K562 (cell line): ENCODE data around the gene RCOR1. TPM values are rescaled to one million over a fixed set of nuclear protein-coding genes. Genes with fewer than 3 reads are reported as not detected.
A peak's percentile ranks its signal among the peaks of the same experiment; 100 is the strongest.

ENCODE experiments used
- E2F4 ChIP-seq: sonication (generic); formaldehyde crosslinking; IDR thresholded peaks from 2 replicates; pipeline ENCODE4 v1.8.0; 2022; ENCODE audit warnings: mild to moderate bottlenecking, low read depth, missing genetic modification reagents
- FOXO4 ChIP-seq: fragments of 450-650 bp; formaldehyde crosslinking; IDR thresholded peaks from 2 replicates; pipeline ENCODE4 v1.4.0; 2020; ENCODE audit warnings: mild to moderate bottlenecking, moderate library complexity
- GATAD2A ChIP-seq: fragments of 450-650 bp; IDR thresholded peaks from 2 replicates; pipeline ENCODE4 v1.6.1; 2017
- HIVEP1 ChIP-seq: fragments of 250-450 bp; sonication (Bioruptor Pico); IDR thresholded peaks from 2 replicates; pipeline ENCODE4 v1.4.0; 2020; ENCODE audit warnings: mild to moderate bottlenecking
- HOXB6 ChIP-seq: fragments of 250-450 bp; sonication (Bioruptor Pico); IDR thresholded peaks from 2 replicates; pipeline ENCODE4 v1.5.1; 2022; ENCODE audit warnings: mild to moderate bottlenecking, borderline replicate concordance
- MCM2 ChIP-seq: fragments of 450-650 bp; IDR thresholded peaks from 2 replicates; pipeline ENCODE4 v1.6.1; 2017; ENCODE audit warnings: low read depth, mild to moderate bottlenecking
- NBN ChIP-seq: fragments of 450-650 bp; IDR thresholded peaks from 2 replicates; pipeline ENCODE4 v1.6.1; 2016; ENCODE audit warnings: low read depth, mild to moderate bottlenecking
- NR1H2 ChIP-seq: sonication (generic); formaldehyde crosslinking; IDR thresholded peaks from 2 replicates; pipeline ENCODE4 v1.4.0; 2020; ENCODE audit warnings: mild to moderate bottlenecking, missing genetic modification reagents
- NR4A1 ChIP-seq, 2 experiments: fragments of 250-450 bp in 1 of 2; fragments of 450-650 bp in 1 of 2; sonication (Bioruptor Pico) in 1 of 2; IDR thresholded peaks; 2 replicates each; pipeline versions ENCODE4 v1.4.0 to v1.6.1; 2016 to 2020; ENCODE audit warnings: mild to moderate bottlenecking in 2 of 2, missing compliant biosample characterization in 1 of 2, missing genetic modification characterization in 1 of 2, moderate library complexity in 1 of 2
- POLR2B ChIP-seq: fragments of 450-650 bp; IDR thresholded peaks from 2 replicates; pipeline ENCODE4 v1.6.1; 2018; ENCODE audit warnings: low read depth; ENCODE audit not compliant: partially characterized antibody
- SAFB ChIP-seq: fragments of 200-400 bp; formaldehyde crosslinking; IDR thresholded peaks from 2 replicates; pipeline ENCODE4 v1.6.1; 2017; ENCODE audit warnings: low read depth, low read length, borderline replicate concordance
- SRSF7 ChIP-seq: fragments of 200-400 bp; formaldehyde crosslinking; optimal IDR thresholded peaks from 2 replicates; pipeline ENCODE3; 2017; ENCODE audit warnings: mild to moderate bottlenecking, low read depth, low read length
- TAF15 ChIP-seq: fragments of 200-400 bp; formaldehyde crosslinking; IDR thresholded peaks from 2 replicates; pipeline ENCODE4 v1.6.1; 2017; ENCODE audit warnings: mild to moderate bottlenecking, low read depth, low read length, moderate library complexity
- TBL1XR1 ChIP-seq, 2 experiments: IDR thresholded peaks; 2 replicates each; pipeline ENCODE4 v1.6.1; 2012; ENCODE audit warnings: improper control_type of control experiment in 2 of 2, low read length in 2 of 2, mild to moderate bottlenecking in 1 of 2
- TRIM24 ChIP-seq, 2 experiments: fragments of 450-650 bp; IDR thresholded peaks; 2 replicates each; pipeline ENCODE4 v1.6.1; 2016
- TSC22D4 ChIP-seq: fragments of 450-650 bp; IDR thresholded peaks from 2 replicates; pipeline ENCODE4 v1.6.1; 2016; ENCODE audit warnings: missing genetic modification characterization, missing biosample characterization, control low read depth
- YY1 ChIP-seq, 3 experiments: IDR thresholded peaks; 2 replicates each; pipeline ENCODE4 v1.6.1; 2011; ENCODE audit warnings: low read length in 2 of 3, mild to moderate bottlenecking in 2 of 3, moderate library complexity in 2 of 3, borderline replicate concordance in 1 of 3, control low read depth in 1 of 3, low read depth in 1 of 3; ENCODE audit not compliant: insufficient read depth in 3 of 3, insufficient replicate concordance in 2 of 3, control insufficient read depth in 1 of 3, insufficient read length in 1 of 3; ENCODE audit errors: extremely low read depth in 1 of 3
- ZNF347 ChIP-seq: fragments of 450-650 bp; formaldehyde crosslinking; IDR thresholded peaks from 2 replicates; pipeline ENCODE4 v1.4.0; 2020; ENCODE audit warnings: low read depth, mild to moderate bottlenecking, moderate library complexity
- ZNF507 ChIP-seq: conservative IDR thresholded peaks from 2 replicates; pipeline ENCODE4 v1.6.1; 2017; ENCODE audit warnings: missing genetic modification characterization, missing compliant biosample characterization
- ZNF75A ChIP-seq: fragments of 450-650 bp; formaldehyde crosslinking; IDR thresholded peaks from 2 replicates; pipeline ENCODE4 v1.4.0; 2020; ENCODE audit warnings: mild to moderate bottlenecking
- polyA plus RNA-seq, 8 experiments: library from polyadenylated mRNA; depleted of rRNA in 4 of 8; stranded (reverse) in 5 of 8; unstranded in 3 of 8; fragments of >200 nt; fragmentation: Nextera tagmentation in 2 of 8; fragmentation: Illumina TruSeq in 1 of 8; extraction: Ambion mirVana in 2 of 8; extraction: Trizol in 1 of 8; gene quantifications; 2 replicates each; pipeline versions ENCODE4 v1.2.1 to v1.2.3, GENCODE V29; 2011 to 2014; ENCODE audit warnings: inconsistent platforms in 1 of 8, missing spikeins in 1 of 8
- total RNA-seq, 7 experiments: library from RNA; depleted of rRNA in 6 of 7; stranded (reverse); fragments of >200 nt in 6 of 7; fragmentation: Illumina TruSeq in 2 of 7; extraction: Trizol in 2 of 7; gene quantifications; 2 replicates each; pipeline versions ENCODE4 v1.2.1 to v1.2.3, GENCODE V29; 2011 to 2021; ENCODE audit warnings: low replicate concordance in 1 of 7
- TF ChIP-seq, protein P1 (sequence below): sonication (generic); formaldehyde crosslinking; IDR thresholded peaks from 2 replicates; pipeline ENCODE4 v1.4.0; 2020; ENCODE audit warnings: mild to moderate bottlenecking, missing genetic modification reagents

RCOR1 gene
- total and polyA plus RNA-seq, 9 of the 15 experiments (the other 6 are each of a cell fraction or from before 2014, with no cell fraction given), result 8.5 to 47.9 (median 20.9) TPM

DNA sequence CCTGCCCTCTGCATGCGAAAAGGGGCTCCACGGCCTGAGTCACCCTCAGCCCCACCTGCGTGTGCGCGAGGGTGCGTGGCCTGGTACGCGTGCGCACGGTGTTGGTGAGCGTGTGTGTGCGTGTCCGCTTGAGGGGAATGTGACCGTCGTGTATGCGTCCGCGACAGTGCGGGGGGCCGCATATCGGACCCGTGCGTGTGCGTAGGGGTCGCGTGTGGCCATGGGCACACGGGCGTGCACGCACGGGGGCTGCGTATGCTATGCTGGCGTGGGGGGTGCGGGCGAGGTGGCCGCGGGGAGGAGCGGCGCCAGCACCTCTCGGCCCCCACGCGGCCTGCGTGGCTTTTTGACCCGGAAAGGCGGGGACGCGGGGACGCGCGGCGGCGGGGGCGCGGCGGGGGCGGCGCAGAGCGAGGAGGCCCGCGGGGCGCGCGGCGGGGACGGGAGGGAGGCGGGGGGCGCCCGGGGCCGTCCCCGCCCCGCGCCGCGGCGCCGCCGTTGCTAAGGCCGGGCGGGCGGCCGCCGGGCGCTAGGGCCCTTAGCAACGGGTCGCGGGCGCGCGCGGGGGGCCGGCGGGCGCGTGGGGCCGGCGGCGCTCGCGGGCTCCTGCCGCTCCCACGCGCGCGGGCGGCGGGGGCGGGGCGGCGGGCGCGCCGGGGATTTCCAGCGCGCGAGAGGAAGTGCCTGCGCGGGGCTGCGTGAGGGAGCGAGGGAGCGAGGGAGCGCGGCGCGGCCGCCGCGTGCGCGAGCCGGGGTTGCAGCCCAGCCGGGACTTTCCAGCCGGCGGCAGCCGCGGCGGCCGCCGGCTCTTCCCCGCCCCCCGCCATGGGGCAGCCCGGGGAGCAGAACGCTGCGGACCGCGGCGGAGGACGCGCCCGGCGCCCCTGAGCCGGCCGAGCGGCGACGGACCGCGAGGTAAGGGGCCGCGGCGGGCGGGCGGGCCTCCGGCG is 184.6 kb downstream of the RCOR1 start, which contains the start of gene TRAF3 (continued):
- TF ChIP-seq TAF15, result no peak
- TF ChIP-seq ZNF507 (tag), result no peak
- peak; percentile 67; the same call in 1 of the 2 replicates for TF ChIP-seq GATAD2A
- TF ChIP-seq FOXO4 (CRISPR knock-in tag), result no peak
- TF ChIP-seq NR4A1 (CRISPR knock-in tag; IDR thresholded peaks at IDR 0.05), result no peak
- no peak for TF ChIP-seq NR4A1 (tag; IDR thresholded peaks at IDR 0.05)
- TF ChIP-seq, protein P1, sequence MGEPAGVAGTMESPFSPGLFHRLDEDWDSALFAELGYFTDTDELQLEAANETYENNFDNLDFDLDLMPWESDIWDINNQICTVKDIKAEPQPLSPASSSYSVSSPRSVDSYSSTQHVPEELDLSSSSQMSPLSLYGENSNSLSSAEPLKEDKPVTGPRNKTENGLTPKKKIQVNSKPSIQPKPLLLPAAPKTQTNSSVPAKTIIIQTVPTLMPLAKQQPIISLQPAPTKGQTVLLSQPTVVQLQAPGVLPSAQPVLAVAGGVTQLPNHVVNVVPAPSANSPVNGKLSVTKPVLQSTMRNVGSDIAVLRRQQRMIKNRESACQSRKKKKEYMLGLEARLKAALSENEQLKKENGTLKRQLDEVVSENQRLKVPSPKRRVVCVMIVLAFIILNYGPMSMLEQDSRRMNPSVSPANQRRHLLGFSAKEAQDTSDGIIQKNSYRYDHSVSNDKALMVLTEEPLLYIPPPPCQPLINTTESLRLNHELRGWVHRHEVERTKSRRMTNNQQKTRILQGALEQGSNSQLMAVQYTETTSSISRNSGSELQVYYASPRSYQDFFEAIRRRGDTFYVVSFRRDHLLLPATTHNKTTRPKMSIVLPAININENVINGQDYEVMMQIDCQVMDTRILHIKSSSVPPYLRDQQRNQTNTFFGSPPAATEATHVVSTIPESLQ (CRISPR knock-in tag), result no peak
- no peak for TF ChIP-seq TSC22D4 (tag)
- no peak for TF ChIP-seq ZNF347 (CRISPR knock-in tag)
- TF ChIP-seq E2F4 (CRISPR knock-in tag), result no peak
- TF ChIP-seq YY1 (IDR thresholded peaks at IDR 0.05; ENCODE audit: borderline replicate concordance in 1 of 3, control insufficient read depth in 1 of 3, extremely low read depth in 1 of 3, insufficient read depth in 3 of 3, insufficient read length in 1 of 3, insufficient replicate concordance in 2 of 3, low read depth in 1 of 3, low read length in 2 of 3), result peak in 1 of 3 experiments; percentile 18
- no peak for TF ChIP-seq NR1H2 (CRISPR knock-in tag)
- TF ChIP-seq SAFB, result peak; percentile 50; the same call in 1 of the 2 replicates
- TF ChIP-seq TBL1XR1 (IDR thresholded peaks at IDR 0.05; ENCODE audit: low read length in 2 of 2), result no peak
- TF ChIP-seq TRIM24 (IDR thresholded peaks at IDR 0.05), result no peak
- TF ChIP-seq ZNF75A (CRISPR knock-in tag), result no peak
- TF ChIP-seq POLR2B, result no peak
- no peak for TF ChIP-seq HIVEP1
- no peak for TF ChIP-seq SRSF7
- no peak for TF ChIP-seq NBN
- TF ChIP-seq MCM2, result no peak
- no peak for TF ChIP-seq HOXB6 (CRISPR knock-in tag)
